GM19438 (cell line): ENCODE measurements around the gene DEPP1.

Source experiments
- ATAC-seq: cut with Tn5 transposase; IDR thresholded peaks from one replicate; pipeline ENCODE4 v1.9.1; 2021; ENCODE audit warnings: low read depth; ENCODE audit not compliant: unreplicated experiment

Gene DEPP1

GRCh38 chr10:44956226-44956625, 22.4 kb downstream of the DEPP1 start:
- no peak for ATAC-seq

GRCh38 chr10:44955413-44956070, 23.1 kb downstream of the DEPP1 start:
- no peak for ATAC-seq

- no peak for ATAC-seq
Measured at GRCh38 chr10:44954962-44955361, 23.6 kb downstream of the DEPP1 start.

GRCh38 chr10:44954042-44954441, 24.6 kb downstream of the DEPP1 start:
- ATAC-seq, result no peak

GRCh38 chr10:44952779-44953231, 25.8 kb downstream of the DEPP1 start:
- ATAC-seq, result no peak

- ATAC-seq, result no peak
Measured at GRCh38 chr10:44951576-44952226, 26.9 kb downstream of the DEPP1 start.

- no peak for ATAC-seq
Measured at GRCh38 chr10:44950326-44951225, 28.0 kb downstream of the DEPP1 start.

GRCh38 chr10:44949915-44950314, 28.7 kb downstream of the DEPP1 start:
- ATAC-seq, result no peak

GRCh38 chr10:44949127-44949802, 29.3 kb downstream of the DEPP1 start:
- ATAC-seq, result no peak

- ATAC-seq, result no peak
Measured at GRCh38 chr10:44948642-44949041, 30.0 kb downstream of the DEPP1 start.

- ATAC-seq, result peak; percentile 54
Measured at GRCh38 chr10:44947371-44948152, 31.0 kb downstream of the DEPP1 start.

- no peak for ATAC-seq
Measured at GRCh38 chr10:44946205-44946604, 32.4 kb downstream of the DEPP1 start.

- no peak for ATAC-seq
Measured at GRCh38 chr10:44944354-44944753, 34.3 kb downstream of the DEPP1 start.

- no peak for ATAC-seq
Measured at GRCh38 chr10:44939691-44940401, 38.8 kb downstream of the DEPP1 start.

- no peak for ATAC-seq
Measured at GRCh38 chr10:44938956-44939355, 39.7 kb downstream of the DEPP1 start.

- ATAC-seq, result no peak
Measured at GRCh38 chr10:44937196-44938005, 41.2 kb downstream of the DEPP1 start.

GRCh38 chr10:44936314-44936975, 42.2 kb downstream of the DEPP1 start:
- ATAC-seq, result no peak

- no peak for ATAC-seq
Measured at GRCh38 chr10:44935966-44936295, 42.7 kb downstream of the DEPP1 start.
